Measurements from ENCODE around the gene PHF21A. TPM values are rescaled to one million over a fixed set of nuclear protein-coding genes. Genes with fewer than 3 reads are reported as not detected.
"Not testable (repeated sequence)": the region's sequence is repeated elsewhere in the genome, so short reads cannot be mapped to it uniquely, and the experiment has no call there.

The PHF21A gene
- total RNA-seq, 2 experiments from 2014 or later: 36.2 to 40.4 TPM

DNA sequence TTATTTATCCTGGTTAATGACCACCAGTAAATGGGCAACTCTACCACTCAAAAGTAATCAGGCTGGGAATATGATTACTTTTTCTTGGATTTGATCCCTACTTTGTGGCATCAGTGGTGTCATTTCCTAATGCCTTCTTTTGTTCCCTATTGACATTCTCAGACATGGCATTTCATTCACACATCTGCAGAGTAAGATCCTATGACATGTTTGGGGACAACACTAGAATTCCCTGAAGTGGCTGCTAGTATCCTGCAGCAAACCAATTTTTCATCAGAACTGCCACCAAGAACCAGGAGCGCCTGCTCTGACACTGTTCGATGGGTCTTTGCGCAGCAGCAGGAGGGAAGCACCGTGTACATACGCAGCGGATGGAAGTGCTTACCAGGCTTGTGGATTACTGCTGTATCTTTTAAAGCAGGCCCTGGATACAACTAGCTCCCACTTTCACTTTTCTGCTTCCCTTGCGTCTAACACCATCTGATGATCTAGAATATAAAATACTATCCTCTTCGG is 101.1 kb downstream of the PHF21A start:
- H3K4me1 Mint-ChIP-seq (ENCODE audit: low read depth): no peaks in the 10 kb centered on the region
- no peak for TF ChIP-seq CTCF (IDR thresholded peaks at IDR 0.05)
- no peak overlapping the region for H3K4me3 Mint-ChIP-seq
- no peaks in the 10 kb centered on the region for H3K36me3 Mint-ChIP-seq (ENCODE audit: low read depth)
- no peak overlapping the region for H3K27ac Mint-ChIP-seq
- no peaks in the 10 kb centered on the region for H3K9me3 Mint-ChIP-seq
- intact Hi-C loops (cut with micrococcal nuclease): no loop called here
- ChIA-PET CTCF (interaction anchor here (1.5 to 5.4 kb wide), 2 partner anchors 14 to 55 kb away, joined by 5 to 25 read pairs; no protein-coding TSS in a partner anchor), POLR2A (no interaction called here)
- DNase-seq: no peak
- no peaks in the 10 kb centered on the region for H3K27me3 Mint-ChIP-seq
- ATAC-seq: no peak

DNA sequence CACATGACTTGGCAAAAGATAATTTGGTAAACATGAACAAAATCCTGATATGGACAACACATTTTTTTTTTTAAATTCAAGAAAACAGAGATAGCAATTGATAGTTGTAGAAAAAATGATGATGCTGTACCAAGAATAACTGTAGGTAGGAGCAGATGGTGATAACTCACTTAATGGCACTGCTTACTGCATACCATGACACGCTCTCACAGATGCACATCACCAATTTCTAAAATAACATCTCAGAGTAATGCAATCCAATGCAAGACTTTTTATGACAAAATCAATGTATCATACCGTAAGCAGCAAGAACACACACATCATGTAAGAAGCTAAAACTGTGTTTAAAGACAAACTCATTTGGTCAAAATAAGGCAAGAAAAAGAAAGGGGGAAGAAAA is 102.6 kb downstream of the PHF21A start:
- ChIA-PET POLR2A (interaction anchor here (0.6 to 1.0 kb wide), 2 partner anchors 54 to 150 kb away, joined by 3 to 4 read pairs; no protein-coding TSS in a partner anchor), CTCF (interaction anchor here (0.9 to 5.4 kb wide), 2 partner anchors 12 to 54 kb away, joined by 3 to 25 read pairs; no protein-coding TSS in a partner anchor)
- no peak for ATAC-seq
- H3K27ac Mint-ChIP-seq: no peak overlapping the region
- intact Hi-C loops (cut with micrococcal nuclease): no loop called here
- no peak overlapping the region for H3K4me3 Mint-ChIP-seq
- H3K27me3 Mint-ChIP-seq: no peaks in the 10 kb centered on the region
- no peak for DNase-seq
- no peak for TF ChIP-seq CTCF (IDR thresholded peaks at IDR 0.05)
- peaks cover 3% of the 10 kb centered on the region for H3K36me3 Mint-ChIP-seq (ENCODE audit: low read depth)
- H3K4me1 Mint-ChIP-seq (ENCODE audit: low read depth): no peaks in the 10 kb centered on the region
- H3K9me3 Mint-ChIP-seq: peaks cover 2% of the 10 kb centered on the region

DNA sequence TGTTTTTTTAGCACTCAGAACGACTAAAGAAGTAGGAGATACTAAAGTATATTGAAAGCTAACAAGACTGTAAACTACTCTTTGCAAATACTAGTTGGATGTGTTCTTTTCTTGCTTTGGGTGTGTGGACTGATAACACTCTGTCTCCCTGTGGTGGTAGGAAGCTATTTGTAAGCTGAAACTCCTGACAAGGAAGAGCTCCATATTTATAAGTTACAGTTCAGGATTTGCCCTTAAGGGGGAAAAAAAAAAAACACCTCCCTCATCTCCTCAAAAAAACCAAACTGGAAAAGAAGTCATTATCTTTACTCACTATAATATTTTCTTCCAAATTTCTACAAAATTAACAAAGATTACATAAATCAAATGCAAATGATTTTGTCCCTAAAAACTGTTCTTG is 103.9 kb downstream of the PHF21A start:
- DNase-seq: no peak
- peaks cover 2% of the 10 kb centered on the region for H3K9me3 Mint-ChIP-seq
- peaks cover 3% of the 10 kb centered on the region for H3K36me3 Mint-ChIP-seq (ENCODE audit: low read depth)
- no peak overlapping the region for H3K4me3 Mint-ChIP-seq
- no peak overlapping the region for H3K27ac Mint-ChIP-seq
- TF ChIP-seq CTCF (IDR thresholded peaks at IDR 0.05): no peak
- no peaks in the 10 kb centered on the region for H3K27me3 Mint-ChIP-seq
- POLR2A ChIA-PET: interaction anchor here (0.6 kb wide), 1 partner anchor 105 kb away, joined by 3 read pairs; no protein-coding TSS in a partner anchor
- CTCF ChIA-PET: interaction anchor here (3.1 to 5.4 kb wide), 2 partner anchors 11 to 52 kb away, joined by 15 to 25 read pairs; no protein-coding TSS in a partner anchor
- peaks cover 4% of the 10 kb centered on the region for H3K4me1 Mint-ChIP-seq (ENCODE audit: low read depth)
- ATAC-seq: no peak
- intact Hi-C loops (cut with micrococcal nuclease): no loop called here

GRCh38 chr11:46015941-46016340 is 105.3 kb downstream of the PHF21A start:
- peaks cover 4% of the 10 kb centered on the region for H3K4me1 Mint-ChIP-seq (ENCODE audit: low read depth)
- H3K27ac Mint-ChIP-seq: no peak overlapping the region
- H3K27me3 Mint-ChIP-seq: no peaks in the 10 kb centered on the region
- no peak for DNase-seq
- intact Hi-C loops (cut with micrococcal nuclease): no loop called here
- H3K9me3 Mint-ChIP-seq: peaks cover 2% of the 10 kb centered on the region
- peaks cover 3% of the 10 kb centered on the region for H3K36me3 Mint-ChIP-seq (ENCODE audit: low read depth)
- ATAC-seq: no peak
- TF ChIP-seq CTCF (IDR thresholded peaks at IDR 0.05): no peak
- ChIA-PET POLR2A (no interaction called here), CTCF (interaction anchor here (3.1 to 5.4 kb wide), 2 partner anchors 9 to 51 kb away, joined by 15 to 25 read pairs; no protein-coding TSS in a partner anchor)
- H3K4me3 Mint-ChIP-seq: no peak overlapping the region

- not testable (repeated sequence) for H3K4me3 Mint-ChIP-seq
Measured at GRCh38 chr11:46014168-46014567, 107.1 kb downstream of the PHF21A start.

More at GRCh38 chr11:46014168-46014567, 107.1 kb downstream of the PHF21A start:
- H3K27ac Mint-ChIP-seq; H3K9me3 Mint-ChIP-seq; H3K4me1 Mint-ChIP-seq (ENCODE audit: low read depth); DNase-seq; intact Hi-C loops (cut with micrococcal nuclease); POLR2A ChIA-PET; H3K27me3 Mint-ChIP-seq; H3K36me3 Mint-ChIP-seq (ENCODE audit: low read depth); ATAC-seq: not testable (repeated sequence)
- CTCF ChIA-PET: interaction anchor here (3.6 kb wide), 1 partner anchor 49 kb away, joined by 22 read pairs; no protein-coding TSS in a partner anchor

All from activated CD8-positive, alpha-beta T cell treated with anti-CD3 and anti-CD28 coated beads for 36 hours (primary cell).